Measurements from ENCODE around the gene AKAP10.
"Not testable (repeated sequence)": the region's sequence is repeated elsewhere in the genome, so short reads cannot be mapped to it uniquely, and the experiment has no call there.

AKAP10 gene

DNA sequence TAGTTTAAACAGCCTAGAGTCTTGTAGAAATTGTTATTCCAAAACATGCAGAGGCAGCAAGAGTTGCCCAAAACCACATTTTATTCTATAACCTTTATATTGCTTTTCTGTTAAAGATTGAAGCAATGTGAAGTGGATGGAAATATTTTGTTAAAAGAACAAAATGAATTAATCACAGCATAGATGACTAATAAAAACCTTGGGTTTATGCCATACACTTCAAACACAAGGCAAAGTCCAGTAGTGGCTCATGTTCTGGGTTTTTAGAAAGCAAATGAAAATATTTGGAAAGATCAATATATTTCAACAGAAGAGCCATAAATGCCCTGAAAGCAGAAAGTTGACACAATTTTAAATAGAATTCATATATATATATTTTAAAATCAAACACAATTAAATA, 73.2 kb downstream of the AKAP10 start:
- no peaks in the 10 kb centered on the region for H3K9me3 ChIP-seq (ENCODE audit: severe bottlenecking)
- H3K36me3 ChIP-seq, result peaks cover 53% of the 10 kb centered on the region
- no peak overlapping the region for H3K27ac ChIP-seq
- TF ChIP-seq, protein P1, sequence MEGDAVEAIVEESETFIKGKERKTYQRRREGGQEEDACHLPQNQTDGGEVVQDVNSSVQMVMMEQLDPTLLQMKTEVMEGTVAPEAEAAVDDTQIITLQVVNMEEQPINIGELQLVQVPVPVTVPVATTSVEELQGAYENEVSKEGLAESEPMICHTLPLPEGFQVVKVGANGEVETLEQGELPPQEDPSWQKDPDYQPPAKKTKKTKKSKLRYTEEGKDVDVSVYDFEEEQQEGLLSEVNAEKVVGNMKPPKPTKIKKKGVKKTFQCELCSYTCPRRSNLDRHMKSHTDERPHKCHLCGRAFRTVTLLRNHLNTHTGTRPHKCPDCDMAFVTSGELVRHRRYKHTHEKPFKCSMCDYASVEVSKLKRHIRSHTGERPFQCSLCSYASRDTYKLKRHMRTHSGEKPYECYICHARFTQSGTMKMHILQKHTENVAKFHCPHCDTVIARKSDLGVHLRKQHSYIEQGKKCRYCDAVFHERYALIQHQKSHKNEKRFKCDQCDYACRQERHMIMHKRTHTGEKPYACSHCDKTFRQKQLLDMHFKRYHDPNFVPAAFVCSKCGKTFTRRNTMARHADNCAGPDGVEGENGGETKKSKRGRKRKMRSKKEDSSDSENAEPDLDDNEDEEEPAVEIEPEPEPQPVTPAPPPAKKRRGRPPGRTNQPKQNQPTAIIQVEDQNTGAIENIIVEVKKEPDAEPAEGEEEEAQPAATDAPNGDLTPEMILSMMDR (IDR thresholded peaks at IDR 0.05; ENCODE audit: low read depth, low read length), result no peak
- H3K4me3 ChIP-seq (ENCODE audit: low read depth, low read length), result no peak overlapping the region
- H3K27me3 ChIP-seq (ENCODE audit: insufficient read depth, low read depth, severe bottlenecking), result no peaks in the 10 kb centered on the region
- DNase-seq, result no peak

GRCh38 chr17:19900809-19901208, 76.8 kb downstream of the AKAP10 start:
- H3K4me3 ChIP-seq (ENCODE audit: low read depth, low read length), result no peak overlapping the region
- no peak overlapping the region for H3K27ac ChIP-seq
- TF ChIP-seq, protein P1 (IDR thresholded peaks at IDR 0.05; ENCODE audit: low read depth, low read length), result no peak
- peaks cover 21% of the 10 kb centered on the region for H3K36me3 ChIP-seq
- H3K9me3 ChIP-seq (ENCODE audit: severe bottlenecking), result no peaks in the 10 kb centered on the region
- H3K27me3 ChIP-seq (ENCODE audit: insufficient read depth, low read depth, severe bottlenecking), result no peaks in the 10 kb centered on the region
- no peak for DNase-seq

- Histone ChIP-seq H3K27me3 (ENCODE audit: insufficient read depth, low read depth, severe bottlenecking) (no peaks in the 10 kb centered on the region), H3K4me3 (ENCODE audit: low read depth, low read length) (no peak overlapping the region), H3K27ac (no peak overlapping the region), H3K36me3 (peaks cover under 1% of the 10 kb centered on the region), H3K9me3 (ENCODE audit: severe bottlenecking) (no peaks in the 10 kb centered on the region)
- DNase-seq, result no peak
- TF ChIP-seq, protein P1 (IDR thresholded peaks at IDR 0.05; ENCODE audit: low read depth, low read length), result no peak
Measured at GRCh38 chr17:19897903-19898302, 79.7 kb downstream of the AKAP10 start.

GRCh38 chr17:19897090-19897837, 80.4 kb downstream of the AKAP10 start:
- Histone ChIP-seq H3K4me3 (ENCODE audit: low read depth, low read length) (no peak overlapping the region), H3K27me3 (ENCODE audit: insufficient read depth, low read depth, severe bottlenecking) (no peaks in the 10 kb centered on the region), H3K9me3 (ENCODE audit: severe bottlenecking) (no peaks in the 10 kb centered on the region), H3K36me3 (no peaks in the 10 kb centered on the region), H3K27ac (no peak overlapping the region)
- TF ChIP-seq, protein P1 (IDR thresholded peaks at IDR 0.05; ENCODE audit: low read depth, low read length), result no peak
- no peak for DNase-seq

GRCh38 chr17:19896679-19897078, 80.9 kb downstream of the AKAP10 start:
- no peaks in the 10 kb centered on the region for H3K27me3 ChIP-seq (ENCODE audit: insufficient read depth, low read depth, severe bottlenecking)
- no peaks in the 10 kb centered on the region for H3K36me3 ChIP-seq
- H3K9me3 ChIP-seq (ENCODE audit: severe bottlenecking), result no peaks in the 10 kb centered on the region
- no peak for DNase-seq
- no peak overlapping the region for H3K4me3 ChIP-seq (ENCODE audit: low read depth, low read length)
- no peak overlapping the region for H3K27ac ChIP-seq
- TF ChIP-seq, protein P1 (IDR thresholded peaks at IDR 0.05; ENCODE audit: low read depth, low read length), result no peak

DNA sequence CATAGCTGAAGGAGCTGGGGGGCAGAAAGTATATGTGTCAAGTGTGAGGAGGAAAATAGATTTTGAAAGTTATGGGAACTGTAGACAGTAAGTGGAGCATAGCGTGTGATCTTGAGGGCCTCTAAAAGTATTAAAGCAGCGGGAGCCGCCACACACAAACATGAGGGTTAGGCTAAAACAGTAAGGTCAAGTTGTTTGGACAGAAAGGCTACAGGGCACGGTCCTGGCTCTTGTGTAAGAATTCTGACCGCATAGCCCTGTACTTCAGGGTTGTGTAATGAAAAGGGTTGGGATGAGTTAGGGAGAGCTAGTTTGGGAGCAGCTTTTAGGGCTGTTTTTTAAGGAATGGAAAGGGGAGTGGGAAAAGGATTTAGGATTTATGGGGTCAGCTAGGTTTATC, 87.1 kb downstream of the AKAP10 start:
- H3K36me3 ChIP-seq; H3K27me3 ChIP-seq (ENCODE audit: insufficient read depth, low read depth, severe bottlenecking); DNase-seq; H3K4me3 ChIP-seq (ENCODE audit: low read depth, low read length); H3K27ac ChIP-seq; H3K9me3 ChIP-seq (ENCODE audit: severe bottlenecking): not testable (repeated sequence)

DNA sequence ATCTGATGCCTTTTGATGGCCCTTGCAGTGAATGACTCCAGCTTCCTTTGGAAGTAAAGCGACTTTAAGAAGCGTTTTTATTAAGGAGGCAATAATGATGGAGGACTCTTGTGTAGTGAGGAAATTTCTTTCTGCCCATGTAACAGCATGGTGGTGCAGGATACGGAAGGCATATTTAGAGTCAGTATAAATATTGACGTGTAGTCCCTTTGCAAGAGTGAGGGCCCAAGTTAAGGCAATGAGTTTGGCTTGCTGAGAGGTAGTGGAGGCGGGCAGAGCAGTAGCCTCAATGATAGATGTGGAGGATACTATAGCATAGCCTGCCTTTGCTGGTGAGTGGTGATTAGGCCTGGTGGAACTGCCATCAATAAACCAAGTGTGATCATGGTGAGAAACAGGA, 87.6 kb downstream of the AKAP10 start:
- H3K27me3 ChIP-seq (ENCODE audit: insufficient read depth, low read depth, severe bottlenecking); H3K36me3 ChIP-seq; H3K4me3 ChIP-seq (ENCODE audit: low read depth, low read length); H3K9me3 ChIP-seq (ENCODE audit: severe bottlenecking); DNase-seq; H3K27ac ChIP-seq: not testable (repeated sequence)
